H9 (cell line): ENCODE data around the gene MPZL1. TPM values are rescaled to one million over a fixed set of nuclear protein-coding genes. Genes with fewer than 3 reads are reported as not detected.

Experiments used
- DNase-seq: peaks from one replicate; pipeline ENCODE4 v3.0.0-alpha.2; 2017
- H2AFZ ChIP-seq: one replicate; pipeline ENCODE4 v1.6.1; 2013; ENCODE audit warnings: mild to moderate bottlenecking, low read length, control low read depth, moderate library complexity
- H2AK5ac ChIP-seq: 2 replicates; pipeline ENCODE4 v1.6.1; 2013; ENCODE audit warnings: low read length, control low read depth, mixed read lengths; ENCODE audit not compliant: insufficient read length
- H2BK120ac ChIP-seq: one replicate; pipeline ENCODE4 v1.6.1; 2013; ENCODE audit warnings: low read depth, mild to moderate bottlenecking, low read length, control low read depth, inconsistent platforms; ENCODE audit not compliant: poor library complexity, severe bottlenecking
- H2BK12ac ChIP-seq: 2 replicates; pipeline ENCODE4 v1.6.1; 2013; ENCODE audit warnings: low read length, control low read depth, mixed read lengths, low read depth; ENCODE audit not compliant: insufficient read length
- H2BK15ac ChIP-seq: 2 replicates; pipeline ENCODE4 v1.6.1; 2013; ENCODE audit warnings: low read depth, low read length, control low read depth
- H2BK20ac ChIP-seq: one replicate; pipeline ENCODE4 v1.6.1; 2013; ENCODE audit warnings: low read depth, mild to moderate bottlenecking, low read length, control low read depth, inconsistent platforms; ENCODE audit not compliant: poor library complexity, severe bottlenecking
- H2BK5ac ChIP-seq: 2 replicates; pipeline ENCODE4 v1.6.1; 2013; ENCODE audit warnings: low read length, control low read depth, mixed read lengths; ENCODE audit not compliant: insufficient read length
- H3K14ac ChIP-seq: 2 replicates; pipeline ENCODE4 v1.6.1; 2013; ENCODE audit warnings: low read length, control low read depth; ENCODE audit not compliant: insufficient read depth
- H3K18ac ChIP-seq: 2 replicates; pipeline ENCODE4 v1.6.1; 2013; ENCODE audit warnings: low read depth, mild to moderate bottlenecking, mixed read lengths, low read length, control low read depth; ENCODE audit not compliant: insufficient read length
- H3K23ac ChIP-seq: 2 replicates; pipeline ENCODE4 v1.6.1; 2013; ENCODE audit warnings: low read length, control low read depth, mixed read lengths, low read depth; ENCODE audit not compliant: insufficient read length
- H3K23me2 ChIP-seq: 2 replicates; pipeline ENCODE4 v1.6.1; 2013; ENCODE audit warnings: low read depth, mild to moderate bottlenecking, mixed read lengths, low read length, control low read depth; ENCODE audit not compliant: insufficient read length, poor library complexity, severe bottlenecking
- H3K27ac ChIP-seq: 2 replicates; pipeline ENCODE4 v1.5.1; 2013; ENCODE audit warnings: low read length, control low read depth, mixed read lengths, low read depth; ENCODE audit not compliant: insufficient read length
- H3K27me3 ChIP-seq: 2 replicates; pipeline ENCODE4 v1.6.1; 2013; ENCODE audit warnings: low read length, control low read depth, inconsistent platforms; ENCODE audit not compliant: insufficient read depth
- H3K4ac ChIP-seq: 2 replicates; pipeline ENCODE4 v1.6.1; 2013; ENCODE audit warnings: low read depth, mild to moderate bottlenecking, control low read depth, inconsistent platforms, low read length, moderate library complexity
- H3K4me1 ChIP-seq: 2 replicates; pipeline ENCODE4 v1.6.1; 2013; ENCODE audit warnings: low read length, control low read depth, inconsistent platforms; ENCODE audit not compliant: insufficient read depth
- H3K4me2 ChIP-seq: 2 replicates; pipeline ENCODE4 v1.6.1; 2013; ENCODE audit warnings: low read length, control low read depth, mixed read lengths; ENCODE audit not compliant: insufficient read length, insufficient read depth
- H3K56ac ChIP-seq: 2 replicates; pipeline ENCODE4 v1.6.1; 2013; ENCODE audit warnings: low read depth, mild to moderate bottlenecking, mixed read lengths, low read length, control low read depth; ENCODE audit not compliant: insufficient read length
- H3K79me1 ChIP-seq: 2 replicates; pipeline ENCODE4 v1.6.1; 2013; ENCODE audit warnings: low read depth, mild to moderate bottlenecking, moderate library complexity, low read length, control low read depth, inconsistent platforms; ENCODE audit not compliant: insufficient read depth, poor library complexity, severe bottlenecking
- H3K79me2 ChIP-seq: 2 replicates; pipeline ENCODE4 v1.6.1; 2013; ENCODE audit warnings: low read length, control low read depth, inconsistent platforms; ENCODE audit not compliant: insufficient read depth
- H3K9ac ChIP-seq: 2 replicates; pipeline ENCODE4 v1.6.1; 2013; ENCODE audit warnings: low read length, control low read depth, mixed read lengths; ENCODE audit not compliant: insufficient read length; ENCODE audit errors: extremely low read depth
- H3K9me3 ChIP-seq: one replicate; pipeline ENCODE4 v1.6.1; 2013; ENCODE audit warnings: low read depth, low read length, inconsistent platforms; ENCODE audit not compliant: control insufficient read depth
- H3T11ph ChIP-seq: one replicate; pipeline ENCODE4 v1.6.1; 2013; ENCODE audit warnings: mild to moderate bottlenecking, low read length, control low read depth, inconsistent platforms
- H4K20me1 ChIP-seq: one replicate; pipeline ENCODE4 v1.6.1; 2013; ENCODE audit not compliant: control insufficient read depth, insufficient read length, insufficient read depth
- H4K5ac ChIP-seq: 2 replicates; pipeline ENCODE4 v1.6.1; 2013; ENCODE audit warnings: low read depth, mild to moderate bottlenecking, mixed read lengths, low read length, control low read depth; ENCODE audit not compliant: insufficient read length
- H4K8ac ChIP-seq: replicated peaks from 2 replicates; pipeline ENCODE4 v1.6.1; 2013; ENCODE audit warnings: low read length, control low read depth, mixed read lengths, low read depth; ENCODE audit not compliant: insufficient read length
- H4K91ac ChIP-seq: 2 replicates; pipeline ENCODE4 v1.6.1; 2013; ENCODE audit warnings: low read depth, mild to moderate bottlenecking, moderate library complexity, mixed read lengths, low read length, control low read depth; ENCODE audit not compliant: insufficient read length
- H3K27ac Mint-ChIP-seq, 3 experiments: 2 replicates in 2 of 3; 3 replicates in 1 of 3; pipeline ENCODE4 v1.8.0; 2020 to 2021; ENCODE audit warnings: mixed read lengths in 3 of 3, mild to moderate bottlenecking in 1 of 3, moderate library complexity in 1 of 3
- H3K27me3 Mint-ChIP-seq: 2 replicates; pipeline ENCODE4 v1.8.0; 2021; ENCODE audit warnings: low read depth, mild to moderate bottlenecking, moderate library complexity, mixed read lengths
- H3K36me3 Mint-ChIP-seq, 3 experiments: 2 replicates in 2 of 3; 3 replicates in 1 of 3; pipeline ENCODE4 v1.8.0; 2020 to 2021; ENCODE audit warnings: low read depth in 3 of 3, mixed read lengths in 3 of 3; ENCODE audit not compliant: insufficient read depth in 1 of 3
- H3K4me1 Mint-ChIP-seq, 2 experiments: 2 replicates each; pipeline ENCODE4 v1.8.0; 2020; ENCODE audit warnings: mixed read lengths in 2 of 2
- H3K4me3 Mint-ChIP-seq, 2 experiments: 2 replicates in 1 of 2; 3 replicates in 1 of 2; pipeline ENCODE4 v1.8.0; 2020 to 2021; ENCODE audit warnings: mild to moderate bottlenecking in 2 of 2, mixed read lengths in 2 of 2, moderate library complexity in 1 of 2
- H3K9me3 Mint-ChIP-seq, 2 experiments: 2 replicates in 1 of 2; 3 replicates in 1 of 2; pipeline ENCODE4 v1.8.0; 2020; ENCODE audit warnings: mild to moderate bottlenecking in 2 of 2, mixed read lengths in 2 of 2, moderate library complexity in 1 of 2
- CTCF ChIP-seq: fragments of 200-600 bp; sonication (generic); conservative IDR thresholded peaks from 3 replicates; pipeline ENCODE4 v1.8.0; 2021; ENCODE audit warnings: antibody characterized with exemption, mild to moderate bottlenecking
- total RNA-seq: library from RNA; stranded (reverse); gene quantifications from 2 replicates; pipeline ENCODE4 v1.2.1, GENCODE V29; 2021

The MPZL1 gene
- total RNA-seq, 1 experiment from 2014 or later = 60.7 TPM

GRCh38 chr1:167748906-167749305 is 27.1 kb downstream of the MPZL1 start:
- no peak for TF ChIP-seq CTCF
- peaks cover 5% of the 10 kb centered on the region; the same call in 1 of the 2 replicates for H3K79me2 ChIP-seq

More at GRCh38 chr1:167748906-167749305, 27.1 kb downstream of the MPZL1 start:
- no peak overlapping the region for H2AFZ ChIP-seq
- H3K9me3 ChIP-seq = no peaks in the 10 kb centered on the region
- no peak overlapping the region for H3K4ac ChIP-seq
- H3K4me1 ChIP-seq = no peaks in the 10 kb centered on the region; the same call in 1 of the 2 replicates
- no peak overlapping the region for H3K4me2 ChIP-seq
- H4K20me1 ChIP-seq = no peaks in the 10 kb centered on the region
- H3T11ph ChIP-seq = no peak overlapping the region
- Mint-ChIP-seq H3K27me3 (no peaks in the 10 kb centered on the region), H3K9me3 (no peaks in the 10 kb centered on the region), H3K4me3 (no peak overlapping the region), H3K27ac (no peak overlapping the region), H3K36me3 (no peaks in the 10 kb centered on the region), H3K4me1 (peaks cover 10 to 14% of the 10 kb centered on the region in 2 experiments)
- no peak overlapping the region for H3K14ac ChIP-seq
- no peak overlapping the region for H2BK20ac ChIP-seq
- no peak for DNase-seq
- H3K56ac ChIP-seq = no peak overlapping the region
- H4K5ac ChIP-seq = no peak overlapping the region
- H2BK120ac ChIP-seq = no peak overlapping the region
- H2AK5ac ChIP-seq = no peak overlapping the region
- H3K18ac ChIP-seq = no peak overlapping the region
- no peak overlapping the region for H2BK15ac ChIP-seq
- H3K27me3 ChIP-seq = no peaks in the 10 kb centered on the region
- no peak overlapping the region for H3K23ac ChIP-seq
- no peak overlapping the region for H3K9ac ChIP-seq
- H2BK5ac ChIP-seq = no peak overlapping the region
- H3K27ac ChIP-seq = no peak overlapping the region
- H3K79me1 ChIP-seq = peaks cover 6% of the 10 kb centered on the region
- no peak overlapping the region for H4K8ac ChIP-seq
- no peak overlapping the region for H4K91ac ChIP-seq
- H3K23me2 ChIP-seq = no peaks in the 10 kb centered on the region
- H2BK12ac ChIP-seq = no peak overlapping the region
